ENCODE data around the gene SMIM15. TPM values are rescaled to one million over a fixed set of nuclear protein-coding genes. Genes with fewer than 3 reads are reported as not detected.
"Not testable (repeated sequence)": the region's sequence is repeated elsewhere in the genome, so short reads cannot be mapped to it uniquely, and the experiment has no call there.

Gene SMIM15
- total RNA-seq, 1 experiment from 2014 or later = 41.9 TPM

DNA sequence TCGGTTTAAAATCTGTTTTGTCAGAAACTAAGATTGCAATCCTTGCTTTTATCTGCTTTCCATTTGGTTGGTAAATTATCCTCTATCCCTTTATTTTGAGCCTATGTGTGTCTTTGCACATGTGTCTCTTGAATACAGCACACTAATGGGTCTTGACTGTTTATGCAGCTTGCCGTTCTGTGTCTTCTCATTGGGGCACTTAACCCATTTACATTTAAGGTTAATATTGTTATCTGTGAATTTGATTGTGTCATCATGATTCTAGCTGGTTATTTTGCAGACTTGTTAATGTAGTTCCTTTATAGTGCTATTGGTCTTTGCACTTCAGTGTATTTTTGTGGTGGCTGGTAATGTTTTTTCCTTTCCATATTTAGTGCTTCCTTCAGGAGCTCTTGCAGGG lies 36.3 kb upstream of the SMIM15 start:
- Mint-ChIP-seq H3K27me3 (ENCODE audit: low read depth) (no peaks in the 10 kb centered on the region), H3K4me1 (no peaks in the 10 kb centered on the region)
- CTCF ChIA-PET = no interaction called here

DNA sequence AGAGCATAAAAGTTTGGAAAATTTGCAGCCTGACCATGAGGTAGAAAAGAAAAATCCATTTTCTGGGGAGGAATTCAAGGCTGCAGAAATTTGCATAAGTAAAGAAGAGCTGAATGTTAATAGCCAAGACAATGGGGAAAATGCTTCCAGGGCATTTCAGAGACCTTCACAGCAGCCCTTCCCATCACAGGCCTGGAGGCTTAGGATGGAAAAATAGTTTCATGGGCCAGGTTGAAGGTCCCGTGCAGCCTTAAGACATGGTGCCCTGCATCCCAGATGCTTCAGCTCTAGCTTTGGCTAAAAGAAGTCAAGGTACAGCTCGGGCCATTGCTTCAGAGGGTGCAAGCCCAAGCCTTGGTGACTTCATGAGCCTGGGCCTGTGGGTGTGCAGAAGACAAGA lies 25.6 kb upstream of the SMIM15 start:
- CTCF ChIA-PET, POLR2A ChIA-PET: not testable (repeated sequence)
- H3K9me3 Mint-ChIP-seq = peaks cover 32% of the 10 kb centered on the region

More for the DNA sequence above, 36.3 kb upstream of the SMIM15 start:
- Mint-ChIP-seq H3K9me3 (peaks cover 30% of the 10 kb centered on the region), H3K27ac (no peak overlapping the region), H3K4me3 (no peak overlapping the region), H3K36me3 (peaks cover 4% of the 10 kb centered on the region)
- DNase-seq (ENCODE audit: low spot score) (no peak), ATAC-seq (no peak)
- POLR2A ChIA-PET = no interaction called here
- TF ChIP-seq NR3C1 (CRISPR knock-in tag; conservative IDR thresholded peaks at IDR 0.05; ENCODE audit: low read depth) (no peak), RORB (CRISPR knock-in tag; IDR thresholded peaks at IDR 0.05) (no peak), RELA (CRISPR knock-in tag; IDR thresholded peaks at IDR 0.05; ENCODE audit: borderline replicate concordance) (no peak), ZNF263 (CRISPR knock-in tag; IDR thresholded peaks at IDR 0.05; ENCODE audit: low read depth) (no peak), ZNF121 (CRISPR knock-in tag; IDR thresholded peaks at IDR 0.05) (no peak)
- TF ChIP-seq, protein P1, sequence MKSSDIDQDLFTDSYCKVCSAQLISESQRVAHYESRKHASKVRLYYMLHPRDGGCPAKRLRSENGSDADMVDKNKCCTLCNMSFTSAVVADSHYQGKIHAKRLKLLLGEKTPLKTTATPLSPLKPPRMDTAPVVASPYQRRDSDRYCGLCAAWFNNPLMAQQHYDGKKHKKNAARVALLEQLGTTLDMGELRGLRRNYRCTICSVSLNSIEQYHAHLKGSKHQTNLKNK (CRISPR knock-in tag; IDR thresholded peaks at IDR 0.05) = no peak

DNA sequence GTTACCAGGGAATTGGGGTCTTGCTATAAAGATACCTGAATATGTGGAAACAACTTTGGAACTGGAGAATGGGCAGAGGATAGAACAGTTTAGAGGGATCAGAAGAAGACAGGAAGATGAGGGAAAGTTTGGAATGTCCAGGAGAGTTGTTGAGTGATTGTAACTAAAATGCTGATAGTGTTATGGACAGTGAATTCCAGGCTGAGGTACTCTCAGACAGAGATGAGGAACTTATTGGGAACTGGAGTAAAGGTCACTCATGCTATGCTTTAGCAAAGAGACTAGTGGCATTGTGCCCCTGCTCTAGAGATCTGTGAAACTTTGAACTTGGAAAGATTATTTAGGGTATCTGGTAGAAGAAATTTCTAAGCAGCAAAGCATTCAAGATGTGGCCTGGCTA lies 25.1 kb upstream of the SMIM15 start:
- CTCF ChIA-PET; ATAC-seq; H3K27me3 Mint-ChIP-seq (ENCODE audit: low read depth); H3K36me3 Mint-ChIP-seq; DNase-seq (ENCODE audit: low spot score); POLR2A ChIA-PET: not testable (repeated sequence)
- Mint-ChIP-seq H3K27ac (0 out of 2 replicates have a peak overlapping the region, but pooled peaks have one; percentile 29), H3K4me1 (peaks cover 21% of the 10 kb centered on the region), H3K4me3 (0 out of 2 replicates have a peak overlapping the region, but pooled peaks have one; percentile 7), H3K9me3 (peaks cover 32% of the 10 kb centered on the region)

More for the DNA sequence above, 25.6 kb upstream of the SMIM15 start:
- H3K4me1 Mint-ChIP-seq = peaks cover 21% of the 10 kb centered on the region
- peak; percentile 61 for ATAC-seq
- H3K27ac Mint-ChIP-seq = 0 out of 2 replicates have a peak overlapping the region, but pooled peaks have one; percentile 29
- DNase-seq (ENCODE audit: low spot score); H3K27me3 Mint-ChIP-seq (ENCODE audit: low read depth); H3K36me3 Mint-ChIP-seq: not testable (repeated sequence)
- 0 out of 2 replicates have a peak overlapping the region, but pooled peaks have one; percentile 7 for H3K4me3 Mint-ChIP-seq

DNA sequence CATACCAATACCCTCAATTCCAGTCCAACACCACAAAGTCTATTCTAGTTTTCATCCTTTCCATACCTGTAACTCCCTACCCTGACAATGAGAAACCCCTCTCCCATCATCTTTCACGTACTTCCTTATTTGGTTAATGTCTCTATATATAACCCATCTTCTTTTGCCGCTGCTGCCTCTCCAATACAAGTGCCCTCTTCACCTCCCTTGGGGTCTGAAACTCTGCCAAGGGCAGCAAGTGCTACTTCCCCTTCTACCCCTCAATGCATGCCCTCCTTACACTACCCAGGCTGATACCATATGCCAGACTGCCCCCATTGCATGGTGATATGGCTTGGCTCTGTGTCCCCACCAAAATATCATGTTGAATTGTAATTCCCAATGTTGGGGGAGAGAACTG lies 24.4 kb upstream of the SMIM15 start:
- DNase-seq (ENCODE audit: low spot score) (no peak), ATAC-seq (no peak)
- ChIA-PET POLR2A (no interaction called here), CTCF (no interaction called here)
- no peaks in the 10 kb centered on the region; the same call in none of the 2 replicates for H3K36me3 Mint-ChIP-seq
- H3K9me3 Mint-ChIP-seq = peaks cover 26% of the 10 kb centered on the region
- TF ChIP-seq TEAD4 (CRISPR knock-in tag; IDR thresholded peaks at IDR 0.05) = no peak
- no peak overlapping the region for H3K27ac Mint-ChIP-seq
- H3K4me3 Mint-ChIP-seq = no peak overlapping the region
- no peaks in the 10 kb centered on the region; the same call in 1 of the 2 replicates for H3K27me3 Mint-ChIP-seq (ENCODE audit: low read depth)
- peaks cover 21% of the 10 kb centered on the region for H3K4me1 Mint-ChIP-seq

DNA sequence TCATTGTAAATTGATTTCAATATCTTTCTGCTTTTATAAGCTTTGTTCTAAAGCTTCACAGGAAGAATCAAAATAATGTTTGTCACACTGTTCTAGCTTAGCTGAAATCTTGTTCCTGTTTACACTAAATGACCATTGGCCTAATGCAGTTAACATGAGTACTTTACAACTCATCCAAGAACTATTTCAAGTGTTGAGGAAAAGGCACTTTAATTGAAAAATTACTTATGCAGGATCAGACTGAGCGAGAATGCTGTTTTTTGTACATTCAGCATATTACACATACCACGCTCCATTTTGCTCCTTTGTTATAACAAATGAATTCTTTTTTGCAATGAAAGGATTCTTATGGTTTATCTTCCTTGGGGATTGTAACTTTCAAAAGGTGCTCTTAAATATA lies 22.4 kb upstream of the SMIM15 start:
- POLR2A ChIA-PET = no interaction called here
- H3K9me3 Mint-ChIP-seq = peaks cover 22% of the 10 kb centered on the region
- H3K36me3 Mint-ChIP-seq = no peaks in the 10 kb centered on the region; the same call in 1 of the 2 replicates
- no peak overlapping the region for H3K4me3 Mint-ChIP-seq
- no peak for DNase-seq (ENCODE audit: low spot score)
- no peaks in the 10 kb centered on the region; the same call in 1 of the 2 replicates for H3K27me3 Mint-ChIP-seq (ENCODE audit: low read depth)
- no peak for ATAC-seq
- peaks cover 19% of the 10 kb centered on the region for H3K4me1 Mint-ChIP-seq
- CTCF ChIA-PET = no interaction called here
- no peak overlapping the region for H3K27ac Mint-ChIP-seq
- TF ChIP-seq EMX1 (CRISPR knock-in tag; IDR thresholded peaks at IDR 0.05) = no peak
- TF ChIP-seq, protein P2, sequence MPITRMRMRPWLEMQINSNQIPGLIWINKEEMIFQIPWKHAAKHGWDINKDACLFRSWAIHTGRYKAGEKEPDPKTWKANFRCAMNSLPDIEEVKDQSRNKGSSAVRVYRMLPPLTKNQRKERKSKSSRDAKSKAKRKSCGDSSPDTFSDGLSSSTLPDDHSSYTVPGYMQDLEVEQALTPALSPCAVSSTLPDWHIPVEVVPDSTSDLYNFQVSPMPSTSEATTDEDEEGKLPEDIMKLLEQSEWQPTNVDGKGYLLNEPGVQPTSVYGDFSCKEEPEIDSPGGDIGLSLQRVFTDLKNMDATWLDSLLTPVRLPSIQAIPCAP (CRISPR knock-in tag; IDR thresholded peaks at IDR 0.05) = no peak
- no peak for TF ChIP-seq JUN (CRISPR knock-in tag; IDR thresholded peaks at IDR 0.05)
- no peak for TF ChIP-seq TP53 (CRISPR knock-in tag; IDR thresholded peaks at IDR 0.05)
- TF ChIP-seq MXD4 (CRISPR knock-in tag; IDR thresholded peaks at IDR 0.05; ENCODE audit: borderline replicate concordance) = no peak
- no peak for TF ChIP-seq NR2C2 (CRISPR knock-in tag; IDR thresholded peaks at IDR 0.05)
- TF ChIP-seq NR3C1 (CRISPR knock-in tag; conservative IDR thresholded peaks at IDR 0.05; ENCODE audit: low read depth) = no peak
- no peak for TF ChIP-seq ZNF423 (CRISPR knock-in tag; IDR thresholded peaks at IDR 0.05)
- TF ChIP-seq, protein P3, sequence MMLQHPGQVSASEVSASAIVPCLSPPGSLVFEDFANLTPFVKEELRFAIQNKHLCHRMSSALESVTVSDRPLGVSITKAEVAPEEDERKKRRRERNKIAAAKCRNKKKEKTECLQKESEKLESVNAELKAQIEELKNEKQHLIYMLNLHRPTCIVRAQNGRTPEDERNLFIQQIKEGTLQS (CRISPR knock-in tag; conservative IDR thresholded peaks at IDR 0.05) = no peak
- TF ChIP-seq, protein P4, sequence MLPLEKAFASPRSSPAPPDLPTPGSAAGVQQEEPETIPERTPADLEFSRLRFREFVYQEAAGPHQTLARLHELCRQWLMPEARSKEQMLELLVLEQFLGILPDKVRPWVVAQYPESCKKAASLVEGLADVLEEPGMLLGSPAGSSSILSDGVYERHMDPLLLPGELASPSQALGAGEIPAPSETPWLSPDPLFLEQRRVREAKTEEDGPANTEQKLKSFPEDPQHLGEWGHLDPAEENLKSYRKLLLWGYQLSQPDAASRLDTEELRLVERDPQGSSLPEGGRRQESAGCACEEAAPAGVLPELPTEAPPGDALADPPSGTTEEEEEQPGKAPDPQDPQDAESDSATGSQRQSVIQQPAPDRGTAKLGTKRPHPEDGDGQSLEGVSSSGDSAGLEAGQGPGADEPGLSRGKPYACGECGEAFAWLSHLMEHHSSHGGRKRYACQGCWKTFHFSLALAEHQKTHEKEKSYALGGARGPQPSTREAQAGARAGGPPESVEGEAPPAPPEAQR (CRISPR knock-in tag; IDR thresholded peaks at IDR 0.05) = no peak
- TF ChIP-seq ESRRA (CRISPR knock-in tag; IDR thresholded peaks at IDR 0.05; ENCODE audit: borderline replicate concordance) = no peak
- no peak for TF ChIP-seq FOXK1 (CRISPR knock-in tag; IDR thresholded peaks at IDR 0.05)
- TF ChIP-seq RELA (CRISPR knock-in tag; IDR thresholded peaks at IDR 0.05; ENCODE audit: borderline replicate concordance) = no peak
- TF ChIP-seq, protein P5, sequence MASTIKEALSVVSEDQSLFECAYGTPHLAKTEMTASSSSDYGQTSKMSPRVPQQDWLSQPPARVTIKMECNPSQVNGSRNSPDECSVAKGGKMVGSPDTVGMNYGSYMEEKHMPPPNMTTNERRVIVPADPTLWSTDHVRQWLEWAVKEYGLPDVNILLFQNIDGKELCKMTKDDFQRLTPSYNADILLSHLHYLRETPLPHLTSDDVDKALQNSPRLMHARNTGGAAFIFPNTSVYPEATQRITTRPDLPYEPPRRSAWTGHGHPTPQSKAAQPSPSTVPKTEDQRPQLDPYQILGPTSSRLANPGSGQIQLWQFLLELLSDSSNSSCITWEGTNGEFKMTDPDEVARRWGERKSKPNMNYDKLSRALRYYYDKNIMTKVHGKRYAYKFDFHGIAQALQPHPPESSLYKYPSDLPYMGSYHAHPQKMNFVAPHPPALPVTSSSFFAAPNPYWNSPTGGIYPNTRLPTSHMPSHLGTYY (CRISPR knock-in tag; IDR thresholded peaks at IDR 0.05) = no peak
- TF ChIP-seq, protein P6, sequence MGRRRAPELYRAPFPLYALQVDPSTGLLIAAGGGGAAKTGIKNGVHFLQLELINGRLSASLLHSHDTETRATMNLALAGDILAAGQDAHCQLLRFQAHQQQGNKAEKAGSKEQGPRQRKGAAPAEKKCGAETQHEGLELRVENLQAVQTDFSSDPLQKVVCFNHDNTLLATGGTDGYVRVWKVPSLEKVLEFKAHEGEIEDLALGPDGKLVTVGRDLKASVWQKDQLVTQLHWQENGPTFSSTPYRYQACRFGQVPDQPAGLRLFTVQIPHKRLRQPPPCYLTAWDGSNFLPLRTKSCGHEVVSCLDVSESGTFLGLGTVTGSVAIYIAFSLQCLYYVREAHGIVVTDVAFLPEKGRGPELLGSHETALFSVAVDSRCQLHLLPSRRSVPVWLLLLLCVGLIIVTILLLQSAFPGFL (CRISPR knock-in tag; IDR thresholded peaks at IDR 0.05; ENCODE audit: borderline replicate concordance) = no peak

Data from WTC11 (cell line).